ENCODE measurements around the gene HERC2. TPM values are rescaled to one million over a fixed set of nuclear protein-coding genes. Genes with fewer than 3 reads are reported as not detected.
"Not testable (repeated sequence)": the region's sequence is repeated elsewhere in the genome, so short reads cannot be mapped to it uniquely, and the experiment has no call there.

The HERC2 gene
- total RNA-seq = 77.6 and 83.9 TPM in 2 replicates
- 46.1 and 48.2 TPM in 2 replicates for polyA plus RNA-seq
- polyA plus RNA-seq (2011; cell fraction: cytosol; rRNA removed) = 40.9 and 41.4 TPM in 2 replicates
- 118 and 137 TPM in 2 replicates for polyA plus RNA-seq (2011; cell fraction: nucleus; rRNA removed)
- polyA plus RNA-seq (2012) = 32.9 and 37.1 TPM in 2 replicates
- polyA minus RNA-seq = 104 and 109 TPM in 2 replicates
- 50.0 TPM for polyA minus RNA-seq (2011; cell fraction: cytosol; rRNA and poly(A)+ RNA removed)
- polyA minus RNA-seq (2011; cell fraction: nucleus; rRNA and poly(A)+ RNA removed) = 134 and 148 TPM in 2 replicates
- Bru-seq, nascent RNA = percentile 81 among the genes with signal in this experiment
- percentile 80 among the genes with signal in this experiment for BruChase-seq, experiment 1, labeled RNA remaining after a 6-hour chase
- BruChase-seq, experiment 2, labeled RNA remaining after a 2-hour chase = percentile 77 among the genes with signal in this experiment
- long read RNA-seq, transcript HERC2-204 (3 exons, 491 nt) = major isoform, 8 of 29 reads
- long read RNA-seq, partial matches to known transcripts = 16 of 29 reads
- long read RNA-seq, other reads (novel, unspliced or antisense) = 5 of 29 reads

GRCh38 chr15:28322129-28322588 is at the start of gene HERC2:
Gene HERC2, minus strand, starts transcription at chr15:28322179. Its CDS starts 746 bp downstream, at chr15:28321433.
- H3K9me3 ChIP-seq (replicated peaks; ENCODE audit: control insufficient read depth, insufficient read depth, low read length); H3K36me3 ChIP-seq (ENCODE audit: control insufficient read depth in 2 of 2, extremely low read depth in 1 of 2, insufficient read depth in 2 of 2, low read length in 2 of 2); CTCF ChIA-PET; H4K20me1 ChIP-seq (replicated peaks; ENCODE audit: control insufficient read depth, extremely low read depth, insufficient read depth, low read length); H3K9me1 ChIP-seq (replicated peaks; ENCODE audit: control insufficient read depth, extremely low read depth, insufficient read depth, low read length); FAIRE-seq; H3K79me2 ChIP-seq (ENCODE audit: control insufficient read depth, insufficient read depth, low read length); dilution Hi-C loops (cut with MboI; ENCODE audit: extremely low pct_ligation_motif_present, low sequenced_read_pairs); intact Hi-C loops (cut with micrococcal nuclease); POLR2A ChIA-PET; H2AFZ ChIP-seq (ENCODE audit: low read depth, low read length); DNase-seq (ENCODE audit: low read depth, low spot score); H3K27ac ChIP-seq (ENCODE audit: insufficient read depth, low read depth, low read length); H3K4me1 ChIP-seq (ENCODE audit: control insufficient read depth, extremely low read depth, insufficient read depth, low read length); H3K27me3 ChIP-seq (ENCODE audit: control insufficient read depth in 2 of 2, insufficient read depth in 2 of 2, low read length in 2 of 2); BruUV-seq (replicated peaks): not testable (repeated sequence)
- Histone ChIP-seq H3K4me3 (replicated peaks in 1 of 3; ENCODE audit: insufficient read depth in 1 of 3, low read depth in 1 of 3, low read length in 3 of 3) (peak within 1 kb of the TSS in 2 of 3 experiments; percentile 26 to 45), H3K9ac (replicated peaks; ENCODE audit: extremely low read depth, insufficient read depth, low read length) (peak within 1 kb of the TSS; percentile 31), H3K4me2 (ENCODE audit: insufficient read depth, low read length) (peak within 1 kb of the TSS; percentile 47)

- intact Hi-C loops (cut with micrococcal nuclease); BruUV-seq (replicated peaks); H3K27ac ChIP-seq (ENCODE audit: insufficient read depth, low read depth, low read length); H3K9me1 ChIP-seq (replicated peaks; ENCODE audit: control insufficient read depth, extremely low read depth, insufficient read depth, low read length); H3K79me2 ChIP-seq (ENCODE audit: control insufficient read depth, insufficient read depth, low read length); H3K36me3 ChIP-seq (ENCODE audit: control insufficient read depth in 2 of 2, extremely low read depth in 1 of 2, insufficient read depth in 2 of 2, low read length in 2 of 2); DNase-seq (ENCODE audit: low read depth, low spot score); H3K9me3 ChIP-seq (replicated peaks; ENCODE audit: control insufficient read depth, insufficient read depth, low read length); H3K27me3 ChIP-seq (ENCODE audit: control insufficient read depth in 2 of 2, insufficient read depth in 2 of 2, low read length in 2 of 2); dilution Hi-C loops (cut with MboI; ENCODE audit: extremely low pct_ligation_motif_present, low sequenced_read_pairs); POLR2A ChIA-PET; H3K4me1 ChIP-seq (ENCODE audit: control insufficient read depth, extremely low read depth, insufficient read depth, low read length); FAIRE-seq; H3K4me3 ChIP-seq (replicated peaks in 1 of 3; ENCODE audit: insufficient read depth in 1 of 3, low read depth in 1 of 3, low read length in 3 of 3); H3K4me2 ChIP-seq (ENCODE audit: insufficient read depth, low read length); H4K20me1 ChIP-seq (replicated peaks; ENCODE audit: control insufficient read depth, extremely low read depth, insufficient read depth, low read length); H2AFZ ChIP-seq (ENCODE audit: low read depth, low read length); H3K9ac ChIP-seq (replicated peaks; ENCODE audit: extremely low read depth, insufficient read depth, low read length); CTCF ChIA-PET: not testable (repeated sequence)
Measured at GRCh38 chr15:28365502-28365901, 43.5 kb upstream of the HERC2 start.

- FAIRE-seq; H3K9me1 ChIP-seq (replicated peaks; ENCODE audit: control insufficient read depth, extremely low read depth, insufficient read depth, low read length); H3K36me3 ChIP-seq (ENCODE audit: control insufficient read depth in 2 of 2, extremely low read depth in 1 of 2, insufficient read depth in 2 of 2, low read length in 2 of 2); intact Hi-C loops (cut with micrococcal nuclease); dilution Hi-C loops (cut with MboI; ENCODE audit: extremely low pct_ligation_motif_present, low sequenced_read_pairs); H3K4me2 ChIP-seq (ENCODE audit: insufficient read depth, low read length); CTCF ChIA-PET; H3K27me3 ChIP-seq (ENCODE audit: control insufficient read depth in 2 of 2, insufficient read depth in 2 of 2, low read length in 2 of 2); H3K9me3 ChIP-seq (replicated peaks; ENCODE audit: control insufficient read depth, insufficient read depth, low read length); DNase-seq (ENCODE audit: low read depth, low spot score); H2AFZ ChIP-seq (ENCODE audit: low read depth, low read length); H4K20me1 ChIP-seq (replicated peaks; ENCODE audit: control insufficient read depth, extremely low read depth, insufficient read depth, low read length); H3K4me1 ChIP-seq (ENCODE audit: control insufficient read depth, extremely low read depth, insufficient read depth, low read length); BruUV-seq (replicated peaks); H3K9ac ChIP-seq (replicated peaks; ENCODE audit: extremely low read depth, insufficient read depth, low read length); H3K27ac ChIP-seq (ENCODE audit: insufficient read depth, low read depth, low read length); POLR2A ChIA-PET; H3K4me3 ChIP-seq (replicated peaks in 1 of 3; ENCODE audit: insufficient read depth in 1 of 3, low read depth in 1 of 3, low read length in 3 of 3); H3K79me2 ChIP-seq (ENCODE audit: control insufficient read depth, insufficient read depth, low read length): not testable (repeated sequence)
Measured at GRCh38 chr15:28357984-28358383, 36.0 kb upstream of the HERC2 start, which contains the start of gene GOLGA6L24. Gene GOLGA6L24, minus strand, starts transcription at chr15:28358084. Its CDS starts 61 bp downstream, at chr15:28358023.

GRCh38 chr15:28321358-28322078 is 461 bp downstream of the HERC2 start:
- peak overlapping the region in 2 of 3 experiments; percentile 26 to 45 for H3K4me3 ChIP-seq (replicated peaks in 1 of 3; ENCODE audit: insufficient read depth in 1 of 3, low read depth in 1 of 3, low read length in 3 of 3)
- H3K4me1 ChIP-seq (ENCODE audit: control insufficient read depth, extremely low read depth, insufficient read depth, low read length); H4K20me1 ChIP-seq (replicated peaks; ENCODE audit: control insufficient read depth, extremely low read depth, insufficient read depth, low read length); H3K9me3 ChIP-seq (replicated peaks; ENCODE audit: control insufficient read depth, insufficient read depth, low read length); H3K9me1 ChIP-seq (replicated peaks; ENCODE audit: control insufficient read depth, extremely low read depth, insufficient read depth, low read length); FAIRE-seq; BruUV-seq (replicated peaks); H3K79me2 ChIP-seq (ENCODE audit: control insufficient read depth, insufficient read depth, low read length); H3K27ac ChIP-seq (ENCODE audit: insufficient read depth, low read depth, low read length); dilution Hi-C loops (cut with MboI; ENCODE audit: extremely low pct_ligation_motif_present, low sequenced_read_pairs); DNase-seq (ENCODE audit: low read depth, low spot score); H2AFZ ChIP-seq (ENCODE audit: low read depth, low read length); POLR2A ChIA-PET; CTCF ChIA-PET; H3K36me3 ChIP-seq (ENCODE audit: control insufficient read depth in 2 of 2, extremely low read depth in 1 of 2, insufficient read depth in 2 of 2, low read length in 2 of 2); intact Hi-C loops (cut with micrococcal nuclease); H3K27me3 ChIP-seq (ENCODE audit: control insufficient read depth in 2 of 2, insufficient read depth in 2 of 2, low read length in 2 of 2): not testable (repeated sequence)
- H3K9ac ChIP-seq (replicated peaks; ENCODE audit: extremely low read depth, insufficient read depth, low read length) = peak overlapping the region; percentile 31
- peak overlapping the region; percentile 47 for H3K4me2 ChIP-seq (ENCODE audit: insufficient read depth, low read length)
